Testis (tissue), 2 donors: Measurements from ENCODE around the gene PTPRG.

ENCODE experiments used
- CTCF ChIP-seq, 3 experiments: fragments of 450-650 bp in 2 of 3; fragments of 200-600 bp in 1 of 3; sonication (generic) in 1 of 3; IDR thresholded peaks; one replicate each; pipeline ENCODE4 v1.5.1; 2016 to 2019; ENCODE audit warnings: antibody characterized with exemption in 3 of 3, mild to moderate bottlenecking in 2 of 3, moderate library complexity in 1 of 3
- POLR2A ChIP-seq: fragments of 450-650 bp; IDR thresholded peaks from one replicate; pipeline ENCODE4 v1.6.1; 2017; ENCODE audit warnings: antibody characterized with exemption, mild to moderate bottlenecking, moderate library complexity

- no peak for TF ChIP-seq CTCF (IDR thresholded peaks at IDR 0.05)
- no peak for TF ChIP-seq POLR2A
These were observed 85.0 kb downstream of the PTPRG start for GRCh38 chr3:61646360-61646759.
